Erythroblast (primary cell): ENCODE measurements around the gene PSMD4.

Source experiments
- GATA1 ChIP-seq: IDR thresholded peaks from 2 replicates; pipeline ENCODE4 v1.6.1; 2011; ENCODE audit warnings: low read depth, mild to moderate bottlenecking, control low read depth, low read length, moderate library complexity
- POLR2A ChIP-seq: IDR thresholded peaks from 2 replicates; pipeline ENCODE4 v1.6.1; 2011; ENCODE audit warnings: mild to moderate bottlenecking, low read length

- TF ChIP-seq POLR2A: no peak
- TF ChIP-seq GATA1: no peak
These were observed 32.9 kb upstream of the PSMD4 start for GRCh38 chr1:151221616-151222015.
